H1 (cell line): ENCODE measurements around the gene MYPN. TPM values are rescaled to one million over a fixed set of nuclear protein-coding genes. Genes with fewer than 3 reads are reported as not detected.

ENCODE experiments used
- CTCF ChIA-PET: fragments of 300-600 bp; sonication (Branson Sonifier 250); formaldehyde crosslinking; loops from one replicate; lab custom pipeline; 2021; ENCODE audit not compliant: partially characterized antibody; lab: Charles Lee
- POLR2A ChIA-PET: fragments of 300-600 bp; sonication (Branson Sonifier 250); formaldehyde crosslinking; loops from one replicate; lab custom pipeline; 2021; ENCODE audit warnings: inconsistent platforms; ENCODE audit not compliant: partially characterized antibody; lab: Charles Lee
- DNase-seq, 2 experiments: peaks; one replicate each; pipeline versions ENCODE4 v3.0.0 to v3.0.0-alpha.2; 2010 to 2022; ENCODE audit warnings: low spot score in 2 of 2, low read depth in 1 of 2, mixed read lengths in 1 of 2
- FAIRE-seq: peaks from 2 replicates; lab custom pipeline; 2011; peaks lifted over from hg19 to GRCh38; lab: Jason Lieb, UNC
- H2AFZ ChIP-seq: 2 replicates; pipeline ENCODE4 v1.8.1; 2012; ENCODE audit warnings: low read length, inconsistent platforms
- H2AK5ac ChIP-seq: 2 replicates; pipeline ENCODE4 v1.6.1; 2013; ENCODE audit warnings: low read depth, low read length
- H2BK120ac ChIP-seq: replicated peaks from 2 replicates; pipeline ENCODE3; 2013; ENCODE audit warnings: low read depth, low read length, inconsistent platforms
- H2BK12ac ChIP-seq: 2 replicates; pipeline ENCODE4 v1.6.1; 2013; ENCODE audit warnings: low read depth, low read length
- H2BK15ac ChIP-seq: 2 replicates; pipeline ENCODE4 v1.6.1; 2013; ENCODE audit warnings: low read length
- H2BK20ac ChIP-seq: 2 replicates; pipeline ENCODE4 v1.6.1; 2013; ENCODE audit warnings: low read length
- H2BK5ac ChIP-seq: 2 replicates; pipeline ENCODE4 v1.6.1; 2013; ENCODE audit warnings: low read depth, low read length
- H3K14ac ChIP-seq: 2 replicates; pipeline ENCODE4 v1.6.1; 2013; ENCODE audit warnings: inconsistent platforms; ENCODE audit not compliant: insufficient read length
- H3K18ac ChIP-seq: 2 replicates; pipeline ENCODE4 v1.6.1; 2013; ENCODE audit warnings: low read length; ENCODE audit errors: extremely low read depth
- H3K23ac ChIP-seq: 2 replicates; pipeline ENCODE4 v1.6.1; 2013; ENCODE audit warnings: inconsistent platforms; ENCODE audit not compliant: insufficient read length
- H3K23me2 ChIP-seq: 2 replicates; pipeline ENCODE4 v1.6.1; 2013; ENCODE audit warnings: low read depth, low read length
- H3K27ac ChIP-seq: 2 replicates; pipeline ENCODE4 v1.6.1; 2011; ENCODE audit warnings: low read depth, low read length, inconsistent platforms
- H3K27me3 ChIP-seq, 4 experiments: replicated peaks in 1 of 4; 1 replicate in 1 of 4; 2 replicates in 3 of 4; pipeline versions ENCODE4 v1.6.1 to v1.8.1; 2011 to 2013; ENCODE audit warnings: low read length in 3 of 4, mild to moderate bottlenecking in 3 of 4, inconsistent platforms in 2 of 4, mixed read lengths in 2 of 4, moderate library complexity in 1 of 4; ENCODE audit not compliant: control insufficient read depth in 3 of 4, insufficient read depth in 3 of 4; ENCODE audit errors: extremely low read depth in 1 of 4
- H3K36me3 ChIP-seq, 4 experiments: 2 replicates each; pipeline versions ENCODE4 v1.6.1 to v1.8.1; 2011 to 2013; ENCODE audit warnings: mild to moderate bottlenecking in 4 of 4, low read length in 3 of 4, moderate library complexity in 2 of 4, control low read depth in 1 of 4, inconsistent platforms in 1 of 4; ENCODE audit not compliant: insufficient read depth in 4 of 4, control insufficient read depth in 2 of 4
- H3K4ac ChIP-seq: replicated peaks from 2 replicates; pipeline ENCODE3; 2013; ENCODE audit warnings: low read length, low read depth, mixed read lengths, inconsistent platforms; ENCODE audit not compliant: insufficient read length
- H3K4me1 ChIP-seq, 4 experiments: replicated peaks in 1 of 4; 1 replicate in 1 of 4; 2 replicates in 3 of 4; pipeline versions ENCODE4 v1.6.1 to v1.8.1; 2011 to 2013; ENCODE audit warnings: low read length in 3 of 4, inconsistent platforms in 2 of 4, mixed read lengths in 1 of 4; ENCODE audit not compliant: insufficient read depth in 4 of 4, control insufficient read depth in 3 of 4
- H3K4me2 ChIP-seq, 2 experiments: 2 replicates each; pipeline versions ENCODE4 v1.6.1 to v1.8.1; 2011 to 2013; ENCODE audit warnings: low read depth in 2 of 2, low read length in 2 of 2, control low read depth in 1 of 2, inconsistent platforms in 1 of 2, mild to moderate bottlenecking in 1 of 2; ENCODE audit not compliant: insufficient read depth in 1 of 2
- H3K4me3 ChIP-seq, 4 experiments: fragments of 200-600, 300-600 bp in 1 of 4; sonication (generic), shearing (Covaris generic), sonication (Bioruptor Twin) in 1 of 4; 2 replicates each; pipeline versions ENCODE4 v1.5.1 to v1.8.1; 2011 to 2016; ENCODE audit warnings: low read length in 4 of 4, low read depth in 3 of 4, control low read depth in 2 of 4, inconsistent platforms in 2 of 4, mild to moderate bottlenecking in 2 of 4, mixed read lengths in 1 of 4, moderate library complexity in 1 of 4; ENCODE audit not compliant: insufficient read depth in 2 of 4; ENCODE audit errors: extremely low read depth in 1 of 4
- H3K56ac ChIP-seq: replicated peaks from 2 replicates; pipeline ENCODE3; 2013; ENCODE audit warnings: low read depth, mild to moderate bottlenecking, mixed read lengths, low read length, inconsistent platforms; ENCODE audit not compliant: insufficient read length
- H3K79me1 ChIP-seq: 2 replicates; pipeline ENCODE4 v1.6.1; 2013; ENCODE audit warnings: low read depth, low read length, control low read depth
- H3K79me2 ChIP-seq, 2 experiments: 2 replicates each; pipeline versions ENCODE4 v1.6.1 to v1.8.1; 2012 to 2013; ENCODE audit warnings: low read length in 2 of 2, mild to moderate bottlenecking in 2 of 2, inconsistent platforms in 1 of 2; ENCODE audit not compliant: insufficient read depth in 2 of 2, control insufficient read depth in 1 of 2
- H3K9ac ChIP-seq, 4 experiments: replicated peaks in 1 of 4; 1 replicate in 1 of 4; 2 replicates in 3 of 4; pipeline versions ENCODE4 v1.6.1 to v1.8.1; 2011 to 2013; ENCODE audit warnings: low read depth in 3 of 4, low read length in 3 of 4, control low read depth in 2 of 4, mild to moderate bottlenecking in 2 of 4, moderate library complexity in 2 of 4, inconsistent platforms in 1 of 4; ENCODE audit errors: extremely low read depth in 1 of 4
- H3K9me3 ChIP-seq, 2 experiments: 2 replicates each; pipeline versions ENCODE4 v1.6.1 to v1.8.1; 2012 to 2013; ENCODE audit warnings: mild to moderate bottlenecking in 2 of 2, moderate library complexity in 2 of 2, control low read depth in 1 of 2, inconsistent platforms in 1 of 2, low read depth in 1 of 2, low read length in 1 of 2, mixed read lengths in 1 of 2; ENCODE audit not compliant: insufficient read depth in 2 of 2
- H4K20me1 ChIP-seq, 2 experiments: replicated peaks in 1 of 2; 2 replicates each; pipeline versions ENCODE3 to v1.8.1; 2011 to 2013; ENCODE audit warnings: inconsistent platforms in 2 of 2, low read length in 2 of 2, mild to moderate bottlenecking in 1 of 2; ENCODE audit not compliant: insufficient read depth in 2 of 2, control insufficient read depth in 1 of 2
- H4K5ac ChIP-seq: 2 replicates; pipeline ENCODE4 v1.6.1; 2013; ENCODE audit warnings: low read length, low read depth, mixed read lengths, inconsistent platforms; ENCODE audit not compliant: insufficient read length
- H4K8ac ChIP-seq: 2 replicates; pipeline ENCODE4 v1.8.0; 2013; ENCODE audit warnings: mild to moderate bottlenecking, moderate library complexity, low read length, inconsistent platforms; ENCODE audit not compliant: insufficient read depth; ENCODE audit errors: extremely low read depth
- H4K91ac ChIP-seq: replicated peaks from 2 replicates; pipeline ENCODE3; 2013; ENCODE audit warnings: low read length, mixed read lengths, inconsistent platforms; ENCODE audit not compliant: insufficient read length
- GTF2F1 ChIP-seq: IDR thresholded peaks from 2 replicates; pipeline ENCODE4 v1.6.1; 2012; ENCODE audit warnings: low read depth, low read length, improper control_type of control experiment, borderline replicate concordance
- JUN ChIP-seq: IDR thresholded peaks from 2 replicates; pipeline ENCODE4 v1.6.1; 2011; ENCODE audit warnings: low read depth, mild to moderate bottlenecking, improper control_type of control experiment, low read length
- KDM4A ChIP-seq: IDR thresholded peaks from one replicate; pipeline ENCODE4 v1.7.1; 2012; ENCODE audit warnings: low read depth, mild to moderate bottlenecking, moderate library complexity, low read length, inconsistent platforms; ENCODE audit not compliant: severe bottlenecking
- NRF1 ChIP-seq: IDR thresholded peaks from 2 replicates; pipeline ENCODE4 v1.6.1; 2011; ENCODE audit warnings: mild to moderate bottlenecking, low read depth, low read length, improper control_type of control experiment
- RNF2 ChIP-seq: fragments of 200-900, 300-1000 bp; sonication (generic); IDR thresholded peaks from 2 replicates; pipeline ENCODE4 v1.7.1; 2016; ENCODE audit warnings: borderline replicate concordance, low read depth, mild to moderate bottlenecking, antibody characterized with exemption, low read length; ENCODE audit not compliant: poor library complexity, severe bottlenecking; ENCODE audit errors: missing control alignments
- TCF12 ChIP-seq: IDR thresholded peaks from 2 replicates; pipeline ENCODE4 v1.6.1; 2011; ENCODE audit warnings: low read depth, mild to moderate bottlenecking, low read length
- TEAD4 ChIP-seq: IDR thresholded peaks from 2 replicates; pipeline ENCODE4 v1.6.1; 2012; ENCODE audit warnings: low read depth, low read length, inconsistent platforms, mixed read lengths
- ZNF274 ChIP-seq: IDR thresholded peaks from 2 replicates; pipeline ENCODE4 v1.7.0; 2012; ENCODE audit warnings: low read length, borderline replicate concordance; ENCODE audit errors: extremely low read depth
- WGBS, 2 experiments: shearing (Covaris generic) in 1 of 2; methylation state at CpG; one replicate each; pipeline versions ENCODE4 v1.1.6 to v1.1.7; 2013 to 2015; ENCODE audit warnings: low lambda C conversion rate in 2 of 2, mixed read lengths in 2 of 2, inconsistent platforms in 1 of 2, low coverage in 1 of 2, missing lambda C conversion rate in 1 of 2; ENCODE audit not compliant: insufficient replicate concordance in 2 of 2, insufficient coverage in 1 of 2, insufficient read length in 1 of 2; ENCODE audit errors: extremely low coverage in 1 of 2, missing lambda C conversion rate in 1 of 2; 5-methylcytosine and 5-hydroxymethylcytosine counted together
- polyA plus RNA-seq, 7 experiments: library from polyadenylated mRNA; depleted of rRNA in 3 of 7; stranded (reverse) in 5 of 7; unstranded in 2 of 7; fragments of >200 nt in 5 of 7; fragments of 200-250 nt in 2 of 7; gene quantifications; 1 replicate in 5 of 7; 2 replicates in 1 of 7; 4 replicates in 1 of 7; pipeline versions ENCODE4 v1.2.1 to v1.2.3, GENCODE V29; 2011 to 2013; ENCODE audit warnings: missing spikeins in 2 of 7, mixed read lengths in 2 of 7
- total RNA-seq: library from RNA; stranded (reverse); fragmentation: NEBNext Ultra II Directional; extraction: Animal tissue kit (Norgen Biotek cat#: 25700); gene quantifications from 2 replicates; pipeline ENCODE4 v1.2.1, GENCODE V29; 2021
- TF ChIP-seq, protein P1 (sequence below): IDR thresholded peaks from 2 replicates; pipeline ENCODE4 v1.6.1; 2012; ENCODE audit warnings: inconsistent platforms

The MYPN gene
- total and polyA plus RNA-seq, 2 of the 8 experiments (the other 6 are each of a cell fraction or from before 2014, with no cell fraction given), result not detected

GRCh38 chr10:68067508-68067907 lies 41.8 kb upstream of the MYPN start:
- Histone ChIP-seq H2AFZ (no peak overlapping the region), H4K8ac (no peak overlapping the region)

More at GRCh38 chr10:68067508-68067907, 41.8 kb upstream of the MYPN start:
- Histone ChIP-seq H3K4me2 (no peak overlapping the region), H3K27me3 (no peaks in the 10 kb centered on the region), H4K5ac (no peak overlapping the region), H3K23me2 (no peaks in the 10 kb centered on the region), H3K4me1 (peaks cover 0 to 3% (median 0%) of the 10 kb centered on the region in 4 experiments; a peak in 1 of 7 replicates), H3K79me1 (peaks cover 3% of the 10 kb centered on the region), H2AK5ac (no peak overlapping the region), H3K36me3 (peaks cover 0 to 46% (median 2%) of the 10 kb centered on the region in 4 experiments; a peak in 4 of 8 replicates), H3K56ac (no peak overlapping the region), H2BK120ac (no peak overlapping the region), H3K9me3 (no peaks in the 10 kb centered on the region), H2BK15ac (no peak overlapping the region), H3K14ac (no peak overlapping the region), H3K4me3 (no peak overlapping the region), H3K23ac (no peak overlapping the region), H3K9ac (no peak overlapping the region), H3K4ac (no peak overlapping the region), H2BK5ac (no peak overlapping the region), H2BK12ac (no peak overlapping the region), H3K79me2 (peaks cover 0 to 49% of the 10 kb centered on the region in 2 experiments; a peak in 3 of 4 replicates), H3K27ac (no peak overlapping the region), H3K18ac (no peak overlapping the region), H2BK20ac (no peak overlapping the region), H4K20me1 (peaks cover 0 to 3% of the 10 kb centered on the region in 2 experiments), H4K91ac (no peak overlapping the region)
- TF ChIP-seq TEAD4 (no peak), GTF2F1 (no peak), JUN (no peak), NRF1 (no peak), TCF12 (no peak), ZNF274 (no peak), RNF2 (no peak), KDM4A (no peak)
- TF ChIP-seq, protein P1, sequence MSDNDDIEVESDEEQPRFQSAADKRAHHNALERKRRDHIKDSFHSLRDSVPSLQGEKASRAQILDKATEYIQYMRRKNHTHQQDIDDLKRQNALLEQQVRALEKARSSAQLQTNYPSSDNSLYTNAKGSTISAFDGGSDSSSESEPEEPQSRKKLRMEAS, result no peak
- ChIA-PET POLR2A (interaction anchor here (0.8 kb wide), 1 partner anchor 11 kb away, joined by 3 read pairs; no protein-coding TSS in a partner anchor), CTCF (interaction anchor here (0.8 to 1.5 kb wide), 6 partner anchors 7 to 280 kb away, joined by 3 to 8 read pairs (median 3); no protein-coding TSS in a partner anchor)
- 87 to 100% methylated on average over 1 to 3 of the region's 3 CpGs for WGBS, 2 experiments
- no peak for DNase-seq
- FAIRE-seq, result no peak
